Subcutaneous abdominal adipose tissue (tissue), 5 donors: ENCODE measurements around the gene GSTO2.
A peak's percentile ranks its signal among the peaks of the same experiment; 100 is the strongest.

Experiments used
- H3K27ac ChIP-seq: one replicate; pipeline ENCODE4 v1.7.0; 2013; ENCODE audit warnings: low read depth, mild to moderate bottlenecking, inconsistent platforms, low read length, moderate library complexity
- H3K27me3 ChIP-seq, 5 donors: one replicate each; pipeline ENCODE4 v1.7.0; 2013; ENCODE audit warnings: low read length in 5 of 5, inconsistent platforms in 1 of 5; ENCODE audit not compliant: control insufficient read depth in 5 of 5, insufficient read depth in 4 of 5
- H3K36me3 ChIP-seq, 5 donors: one replicate each; pipeline ENCODE4 v1.7.0; 2013; ENCODE audit warnings: low read length in 5 of 5; ENCODE audit not compliant: control insufficient read depth in 5 of 5, insufficient read depth in 5 of 5
- H3K4me1 ChIP-seq, 5 donors: one replicate each; pipeline ENCODE4 v1.7.0; 2013; ENCODE audit warnings: low read length in 5 of 5, mild to moderate bottlenecking in 3 of 5, moderate library complexity in 1 of 5; ENCODE audit not compliant: control insufficient read depth in 5 of 5, insufficient read depth in 5 of 5
- H3K4me3 ChIP-seq, 5 donors: one replicate each; pipeline ENCODE4 v1.7.0; 2013; ENCODE audit warnings: low read length in 5 of 5, low read depth in 1 of 5
- H3K9ac ChIP-seq, 5 donors: one replicate each; pipeline ENCODE4 v1.7.0; 2013; ENCODE audit warnings: low read length in 5 of 5, mild to moderate bottlenecking in 4 of 5, moderate library complexity in 3 of 5
- H3K9me3 ChIP-seq, 5 donors: one replicate each; pipeline ENCODE4 v1.7.0; 2013; ENCODE audit warnings: low read length in 5 of 5; ENCODE audit not compliant: control insufficient read depth in 5 of 5
- donor health status: healthy.
- donor health status: healthy.
- donor health status: healthy.
- donor health status: healthy.
- donor health status: healthy.

GSTO2 gene

GRCh38 chr10:104337521-104337984 is 68.6 kb downstream of the GSTO2 start:
- Histone ChIP-seq H3K9ac (peak overlapping the region; percentile 70 to 93 (median 90)), H3K4me1 (peaks cover 9 to 75% (median 46%) of the 10 kb centered on the region in 5 donors), H3K27me3 (no peaks in the 10 kb centered on the region), H3K9me3 (no peaks in the 10 kb centered on the region), H3K27ac (peak overlapping the region; percentile 81), H3K4me3 (peak overlapping the region; percentile 73 to 95 (median 87)), H3K36me3 (peaks cover 0 to 4% (median 0%) of the 10 kb centered on the region in 5 donors)

GRCh38 chr10:104337985-104338735 is 69.2 kb downstream of the GSTO2 start, which contains the start of gene ITPRIP:
Gene ITPRIP (minus strand): TSS chr10:104338465. CDS start chr10:104316051, 22,414 bp downstream.
- H3K4me1 ChIP-seq = peaks cover 9 to 75% (median 46%) of the 10 kb centered on the region in 5 donors
- H3K36me3 ChIP-seq = peaks cover 0 to 4% (median 0%) of the 10 kb centered on the region in 5 donors

GRCh38 chr10:104339469-104340110 is 70.6 kb downstream of the GSTO2 start:
- H3K9ac ChIP-seq = peak overlapping the region; percentile 8 to 93 (median 90)
- no peaks in the 10 kb centered on the region for H3K27me3 ChIP-seq
- H3K36me3 ChIP-seq = no peaks in the 10 kb centered on the region
- peaks cover 9 to 62% (median 42%) of the 10 kb centered on the region in 5 donors for H3K4me1 ChIP-seq
- H3K4me3 ChIP-seq = peak overlapping the region; percentile 73 to 95 (median 87)
- peak overlapping the region; percentile 81 for H3K27ac ChIP-seq
- no peaks in the 10 kb centered on the region for H3K9me3 ChIP-seq

More at GRCh38 chr10:104337985-104338735, 69.2 kb downstream of the GSTO2 start, which contains the start of gene ITPRIP:
- Histone ChIP-seq H3K27me3 (no peaks in the 10 kb centered on the region), H3K9me3 (no peaks in the 10 kb centered on the region), H3K27ac (peak within 1 kb of the TSS; percentile 81), H3K4me3 (peak within 1 kb of the TSS; percentile 73 to 95 (median 87)), H3K9ac (peak within 1 kb of the TSS; percentile 70 to 93 (median 90))

GRCh38 chr10:104340111-104340526 is 71.1 kb downstream of the GSTO2 start:
- H3K9me3 ChIP-seq = no peaks in the 10 kb centered on the region
- peak overlapping the region; percentile 1 to 95 (median 87) for H3K4me3 ChIP-seq
- H3K27ac ChIP-seq = peak overlapping the region; percentile 81
- peak overlapping the region in 4 of 5 donors; percentile 89 to 93 (median 90) for H3K9ac ChIP-seq
- H3K27me3 ChIP-seq = no peaks in the 10 kb centered on the region
- peaks cover 9 to 57% (median 40%) of the 10 kb centered on the region in 5 donors for H3K4me1 ChIP-seq
- H3K36me3 ChIP-seq = no peaks in the 10 kb centered on the region

DNA sequence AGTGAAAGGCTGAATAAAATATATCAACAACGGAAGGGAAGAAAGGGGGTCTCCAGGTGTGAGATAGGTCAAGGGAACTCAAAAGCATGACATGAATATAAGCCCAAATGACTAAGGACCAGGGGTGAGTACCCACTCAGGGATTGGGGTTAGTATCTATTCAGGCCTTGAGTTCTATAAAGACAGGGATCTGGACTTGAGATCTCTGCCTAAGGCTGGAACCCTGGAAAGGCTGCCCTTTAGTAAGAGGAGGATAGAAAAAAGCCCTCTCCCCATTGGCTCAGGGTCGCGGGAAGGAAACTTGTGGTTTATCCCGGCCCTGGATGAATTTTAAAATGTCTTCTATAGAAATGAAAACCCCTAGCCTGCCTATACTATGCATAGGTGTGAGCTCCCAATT is 71.7 kb downstream of the GSTO2 start:
- H3K9me3 ChIP-seq = no peaks in the 10 kb centered on the region
- no peaks in the 10 kb centered on the region for H3K36me3 ChIP-seq
- no peak overlapping the region for H3K4me3 ChIP-seq
- no peaks in the 10 kb centered on the region for H3K27me3 ChIP-seq
- H3K4me1 ChIP-seq = peaks cover 9 to 52% (median 35%) of the 10 kb centered on the region in 5 donors
- peak overlapping the region; percentile 81 for H3K27ac ChIP-seq
- H3K9ac ChIP-seq = peak overlapping the region in 1 of 5 donors; percentile 44

DNA sequence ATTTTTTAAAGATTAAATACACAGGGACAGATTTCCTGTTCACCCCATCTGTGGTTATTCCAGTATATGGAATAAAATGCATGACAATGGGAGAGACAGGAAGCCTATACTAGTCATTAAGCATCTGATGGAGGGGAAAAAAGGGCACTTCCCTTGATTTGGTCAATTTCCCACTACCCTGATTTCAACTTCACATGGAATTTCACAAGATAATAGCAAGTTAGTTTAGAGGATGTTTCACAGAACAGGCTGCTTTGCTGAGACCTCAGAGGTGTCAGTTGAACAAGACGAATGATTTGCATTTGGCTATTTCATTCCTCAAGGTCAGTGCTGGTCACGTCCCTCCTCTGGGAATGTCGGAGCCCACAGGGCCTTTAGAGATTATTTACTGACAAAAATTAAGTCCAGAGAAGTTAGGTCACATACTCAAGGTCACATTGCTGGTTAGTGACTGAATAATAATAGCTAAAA is 74.0 kb downstream of the GSTO2 start:
- H3K9me3 ChIP-seq = no peaks in the 10 kb centered on the region
- no peak overlapping the region for H3K4me3 ChIP-seq
- H3K4me1 ChIP-seq = peaks cover 3 to 29% (median 14%) of the 10 kb centered on the region in 5 donors
- no peak overlapping the region for H3K27ac ChIP-seq
- H3K9ac ChIP-seq = no peak overlapping the region
- H3K27me3 ChIP-seq = no peaks in the 10 kb centered on the region
- no peaks in the 10 kb centered on the region for H3K36me3 ChIP-seq

DNA sequence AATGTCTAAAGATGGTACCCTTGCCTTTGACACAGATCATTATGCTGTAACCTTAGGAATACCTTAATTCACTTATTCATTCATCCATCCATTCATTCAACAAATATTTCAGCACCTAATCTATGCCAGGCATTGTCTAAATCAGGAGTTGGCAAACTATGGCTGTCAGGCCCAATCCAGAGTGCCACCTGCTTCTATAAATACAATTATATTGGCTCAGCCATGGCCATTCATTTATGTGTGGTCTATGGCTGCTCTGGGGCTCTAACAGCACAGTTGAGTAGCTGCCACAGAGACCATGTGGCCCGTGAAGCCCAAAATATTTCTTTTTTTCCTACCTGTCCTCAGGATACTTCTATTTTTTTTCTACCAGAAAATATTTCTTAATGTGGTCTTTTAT is 75.2 kb downstream of the GSTO2 start:
- H3K27me3 ChIP-seq = no peaks in the 10 kb centered on the region
- H3K9me3 ChIP-seq = no peaks in the 10 kb centered on the region
- no peak overlapping the region for H3K4me3 ChIP-seq
- H3K36me3 ChIP-seq = no peaks in the 10 kb centered on the region
- no peak overlapping the region for H3K27ac ChIP-seq
- no peak overlapping the region for H3K9ac ChIP-seq
- H3K4me1 ChIP-seq = peaks cover 3 to 23% (median 11%) of the 10 kb centered on the region in 5 donors

GRCh38 chr10:104345515-104345914 is 76.5 kb downstream of the GSTO2 start:
- Histone ChIP-seq H3K4me1 (peaks cover 0 to 22% (median 9%) of the 10 kb centered on the region in 5 donors), H3K27ac (no peak overlapping the region), H3K9me3 (no peaks in the 10 kb centered on the region), H3K27me3 (no peaks in the 10 kb centered on the region), H3K36me3 (no peaks in the 10 kb centered on the region), H3K4me3 (no peak overlapping the region), H3K9ac (no peak overlapping the region)

- Histone ChIP-seq H3K27me3 (no peaks in the 10 kb centered on the region), H3K4me1 (peaks cover 0 to 22% (median 9%) of the 10 kb centered on the region in 5 donors), H3K36me3 (no peaks in the 10 kb centered on the region), H3K9me3 (no peaks in the 10 kb centered on the region), H3K27ac (no peak overlapping the region), H3K9ac (no peak overlapping the region), H3K4me3 (no peak overlapping the region)
Observed at GRCh38 chr10:104345941-104346340, 77.0 kb downstream of the GSTO2 start.
